ENCODE measurements around the gene GCHFR.

DNA sequence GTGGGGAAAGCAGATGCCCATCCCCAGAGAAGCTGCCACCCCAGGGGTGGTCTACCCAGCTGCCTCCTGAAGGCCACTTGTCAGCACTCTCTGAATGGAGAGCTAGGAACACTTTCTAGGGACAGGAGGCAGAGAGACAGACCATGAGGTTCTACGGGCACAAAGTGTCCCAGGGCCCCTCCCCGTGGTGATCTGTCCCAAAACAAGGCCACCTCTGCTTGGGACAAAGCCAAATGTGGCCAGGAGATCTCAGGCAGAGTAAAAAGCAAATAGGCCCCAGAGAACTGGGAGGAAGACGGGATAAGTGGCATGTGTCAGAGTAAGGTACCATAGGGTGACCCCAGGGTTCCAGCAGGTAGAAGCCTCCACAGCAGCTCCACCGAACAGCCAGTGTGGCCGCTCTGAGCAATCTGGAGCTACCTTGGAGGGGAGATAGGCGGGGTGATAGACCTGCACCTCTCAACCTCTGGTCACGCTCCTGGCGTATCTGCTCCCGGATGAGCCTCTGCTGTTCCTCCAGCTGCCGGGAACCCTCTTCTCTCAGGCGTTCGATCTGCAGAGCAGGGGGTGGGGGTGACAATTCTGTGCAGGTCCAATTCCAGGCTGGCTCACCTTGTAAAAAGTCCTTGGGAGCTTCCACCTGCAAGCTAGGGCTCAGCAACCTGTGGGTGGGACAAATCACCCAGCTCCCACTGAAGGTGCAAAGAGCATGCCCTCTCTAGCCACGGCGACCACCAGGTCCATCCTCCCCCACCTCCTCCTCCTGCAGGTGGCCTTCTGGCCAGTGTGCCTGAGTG is 12.1 kb downstream of the GCHFR start:
- TF ChIP-seq, protein P1, sequence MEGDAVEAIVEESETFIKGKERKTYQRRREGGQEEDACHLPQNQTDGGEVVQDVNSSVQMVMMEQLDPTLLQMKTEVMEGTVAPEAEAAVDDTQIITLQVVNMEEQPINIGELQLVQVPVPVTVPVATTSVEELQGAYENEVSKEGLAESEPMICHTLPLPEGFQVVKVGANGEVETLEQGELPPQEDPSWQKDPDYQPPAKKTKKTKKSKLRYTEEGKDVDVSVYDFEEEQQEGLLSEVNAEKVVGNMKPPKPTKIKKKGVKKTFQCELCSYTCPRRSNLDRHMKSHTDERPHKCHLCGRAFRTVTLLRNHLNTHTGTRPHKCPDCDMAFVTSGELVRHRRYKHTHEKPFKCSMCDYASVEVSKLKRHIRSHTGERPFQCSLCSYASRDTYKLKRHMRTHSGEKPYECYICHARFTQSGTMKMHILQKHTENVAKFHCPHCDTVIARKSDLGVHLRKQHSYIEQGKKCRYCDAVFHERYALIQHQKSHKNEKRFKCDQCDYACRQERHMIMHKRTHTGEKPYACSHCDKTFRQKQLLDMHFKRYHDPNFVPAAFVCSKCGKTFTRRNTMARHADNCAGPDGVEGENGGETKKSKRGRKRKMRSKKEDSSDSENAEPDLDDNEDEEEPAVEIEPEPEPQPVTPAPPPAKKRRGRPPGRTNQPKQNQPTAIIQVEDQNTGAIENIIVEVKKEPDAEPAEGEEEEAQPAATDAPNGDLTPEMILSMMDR (IDR thresholded peaks at IDR 0.05) = no peak
- TF ChIP-seq POLR2A (IDR thresholded peaks at IDR 0.05) = no peak

Data from Peyer's patch (tissue), 4 donors.